ENCODE measurements around the gene TRIM9.

The TRIM9 gene

GRCh38 chr14:50936882-50937281, 158.0 kb downstream of the TRIM9 start:
- DNase-seq (ENCODE audit: low read depth, low spot score) = no peak

- no peak for DNase-seq (ENCODE audit: low read depth, low spot score)
These were observed 158.9 kb downstream of the TRIM9 start for GRCh38 chr14:50936016-50936340.

- no peak for DNase-seq (ENCODE audit: low read depth, low spot score)
These were observed 159.5 kb downstream of the TRIM9 start for GRCh38 chr14:50935126-50936015.

GRCh38 chr14:50932592-50933495, 162.1 kb downstream of the TRIM9 start:
- no peak for DNase-seq (ENCODE audit: low read depth, low spot score)

- DNase-seq (ENCODE audit: low read depth, low spot score) = no peak
These were observed 162.7 kb downstream of the TRIM9 start for GRCh38 chr14:50932156-50932555.

- DNase-seq (ENCODE audit: low read depth, low spot score) = no peak
These were observed 163.3 kb downstream of the TRIM9 start for GRCh38 chr14:50931559-50931958.

- DNase-seq (ENCODE audit: low read depth, low spot score) = no peak
These were observed 165.4 kb downstream of the TRIM9 start for GRCh38 chr14:50929506-50929905.

- no peak for DNase-seq (ENCODE audit: low read depth, low spot score)
These were observed 166.8 kb downstream of the TRIM9 start for GRCh38 chr14:50928002-50928635.

GRCh38 chr14:50926851-50927386, 168.0 kb downstream of the TRIM9 start:
- DNase-seq (ENCODE audit: low read depth, low spot score) = no peak

Data from smooth muscle cell of the brain vasculature (primary cell).